B cell (primary cell): ENCODE data around the gene CHRM4. TPM values are rescaled to one million over a fixed set of nuclear protein-coding genes. Genes with fewer than 3 reads are reported as not detected.

Experiments
- ATAC-seq: fragments of 200-7000 bp; cut with Tn5 transposase; one replicate; pipeline ENCODE4 v1.10.0; 2021; ENCODE audit warnings: low read depth, mild to moderate bottlenecking, moderate number of reproducible peaks, moderate library complexity
- CTCF ChIA-PET: fragments of 350-600 bp; sonication (Branson Sonifier 250); formaldehyde crosslinking; loops from one replicate; lab custom pipeline; 2021; ENCODE audit warnings: antibody characterized with exemption, inconsistent platforms; lab: Charles Lee
- POLR2A ChIA-PET: fragments of 350-600 bp; sonication (Branson Sonifier 250); formaldehyde crosslinking; loops from one replicate; lab custom pipeline; 2021; ENCODE audit warnings: antibody characterized with exemption; lab: Charles Lee
- DNase-seq: peaks from one replicate; pipeline ENCODE4 v3.0.0; 2013
- H2AFZ ChIP-seq: 2 replicates; pipeline ENCODE4 v1.6.1; 2012; ENCODE audit warnings: mild to moderate bottlenecking, low read depth, low read length; ENCODE audit not compliant: insufficient read depth, poor library complexity, severe bottlenecking
- H3K27ac ChIP-seq, 2 donors: 1 replicate in 1 of 2; 2 replicates in 1 of 2; pipeline ENCODE4 v1.5.1; 2012 to 2013; ENCODE audit warnings: low read length in 2 of 2, mild to moderate bottlenecking in 2 of 2, moderate library complexity in 1 of 2
- H3K27me3 ChIP-seq, 4 experiments: fragments of 200-600 bp in 1 of 4; sonication (generic) in 1 of 4; replicated peaks in 1 of 4; 1 replicate in 2 of 4; 2 replicates in 2 of 4; pipeline versions ENCODE4 v1.6.1 to v1.7.0; 2013 to 2016; ENCODE audit warnings: low read length in 3 of 4, mild to moderate bottlenecking in 2 of 4, mixed read lengths in 1 of 4, moderate library complexity in 1 of 4; ENCODE audit not compliant: insufficient read depth in 4 of 4, control insufficient read depth in 3 of 4; ENCODE audit errors: control extremely low read depth in 1 of 4
- H3K36me3 ChIP-seq, 2 experiments: replicated peaks in 1 of 2; 1 replicate in 1 of 2; 2 replicates in 1 of 2; pipeline versions ENCODE4 v1.6.1 to v1.7.1; 2013; ENCODE audit warnings: low read length in 1 of 2; ENCODE audit not compliant: insufficient read depth in 2 of 2, control insufficient read depth in 1 of 2; ENCODE audit errors: control extremely low read depth in 1 of 2, extremely low read depth in 1 of 2
- H3K4me1 ChIP-seq, 2 donors: fragments of 200-600 bp in 1 of 2; sonication (generic) in 1 of 2; 1 replicate in 1 of 2; 2 replicates in 1 of 2; pipeline versions ENCODE4 v1.5.1 to v1.6.1; 2013 to 2017; ENCODE audit warnings: low read length in 2 of 2; ENCODE audit not compliant: control insufficient read depth in 2 of 2, insufficient read depth in 2 of 2
- H3K4me2 ChIP-seq: replicated peaks from 2 replicates; pipeline ENCODE3; 2012; ENCODE audit warnings: mild to moderate bottlenecking, low read depth, low read length; ENCODE audit not compliant: poor library complexity, severe bottlenecking
- H3K4me3 ChIP-seq, 5 experiments: fragments of 200-600 bp in 1 of 5; sonication (generic) in 1 of 5; 1 replicate in 3 of 5; 2 replicates in 2 of 5; pipeline versions ENCODE4 v1.5.1 to v1.7.0; 2011 to 2016; ENCODE audit warnings: low read length in 4 of 5, mild to moderate bottlenecking in 4 of 5, low read depth in 2 of 5, control low read depth in 1 of 5, moderate library complexity in 1 of 5; ENCODE audit not compliant: insufficient read depth in 1 of 5; ENCODE audit errors: control extremely low read depth in 1 of 5, extremely low read depth in 1 of 5
- H3K79me2 ChIP-seq: fragments of 200-600 bp; sonication (generic); one replicate; pipeline ENCODE4 v1.6.0; 2016; ENCODE audit warnings: low read length; ENCODE audit not compliant: control insufficient read depth, insufficient read depth
- H3K9ac ChIP-seq: fragments of 200-600 bp; sonication (generic); 2 replicates; pipeline ENCODE4 v1.6.1; 2017; ENCODE audit warnings: mild to moderate bottlenecking, low read length, moderate library complexity
- H3K9me3 ChIP-seq, 3 donors: one replicate each; pipeline versions ENCODE4 v1.6.1 to v1.7.1; 2013; ENCODE audit warnings: low read length in 2 of 3; ENCODE audit not compliant: control insufficient read depth in 2 of 3, insufficient read depth in 1 of 3; ENCODE audit errors: control extremely low read depth in 1 of 3
- H4K20me1 ChIP-seq: 2 replicates; pipeline ENCODE4 v1.6.0; 2012; ENCODE audit warnings: mild to moderate bottlenecking, low read length; ENCODE audit not compliant: insufficient read depth, control insufficient read depth, poor library complexity, severe bottlenecking
- H3K27ac Mint-ChIP-seq: one replicate; pipeline ENCODE4 v1.8.0; 2021; ENCODE audit warnings: mixed read lengths
- H3K27me3 Mint-ChIP-seq: one replicate; pipeline ENCODE4 v1.8.0; 2021; ENCODE audit warnings: mixed read lengths
- H3K4me1 Mint-ChIP-seq: one replicate; pipeline ENCODE4 v1.8.0; 2021; ENCODE audit warnings: mixed read lengths
- H3K4me3 Mint-ChIP-seq: one replicate; pipeline ENCODE4 v1.8.0; 2021; ENCODE audit warnings: mixed read lengths
- H3K9me3 Mint-ChIP-seq: one replicate; pipeline ENCODE4 v1.8.0; 2022; ENCODE audit warnings: mixed read lengths; ENCODE audit not compliant: insufficient read depth
- CTCF ChIP-seq: fragments of 200-600 bp; IDR thresholded peaks from one replicate; pipeline ENCODE4 v1.8.0; 2022; ENCODE audit warnings: antibody characterized with exemption, mild to moderate bottlenecking
- EZH2 ChIP-seq: IDR thresholded peaks from 2 replicates; pipeline ENCODE4 v1.6.1; 2012; ENCODE audit warnings: borderline replicate concordance, low read depth, mild to moderate bottlenecking, moderate library complexity, low read length; ENCODE audit not compliant: insufficient read depth, poor library complexity, severe bottlenecking
- WGBS: methylation state at CpG from one replicate; pipeline ENCODE4 v1.1.5; 2013; ENCODE audit warnings: missing lambda C conversion rate; ENCODE audit not compliant: insufficient coverage; 5-methylcytosine and 5-hydroxymethylcytosine counted together
- intact Hi-C: fragments of 100-400 bp; cut with micrococcal nuclease; formaldehyde crosslinking; loops from one replicate; pipeline ENCODE4 v1.10.0; 2022
- polyA plus RNA-seq: library from polyadenylated mRNA; depleted of rRNA; stranded (reverse); fragments of >200 nt; gene quantifications from 2 replicates; pipeline ENCODE4 v1.2.3, GENCODE V29; 2012
- total RNA-seq, 2 donors: library from RNA; stranded (reverse); fragments of 120-200 nt in 1 of 2; gene quantifications; 1 replicate in 1 of 2; 2 replicates in 1 of 2; pipeline versions ENCODE4 v1.2.3 to v1.2.4, GENCODE V29; 2013 to 2022

The CHRM4 gene
- total and polyA plus RNA-seq, 2 donors (not counting 1 experiment from before 2014, with no cell fraction given), result 0.49 to 1.4 TPM

GRCh38 chr11:46413760-46414465, 22.3 kb upstream of the CHRM4 start:
- H4K20me1 ChIP-seq, result no peaks in the 10 kb centered on the region
- H3K4me3 ChIP-seq, result no peak overlapping the region
- TF ChIP-seq EZH2, result no peak
- no peak for TF ChIP-seq CTCF
- WGBS, result 97% methylated on average over 9 of the region's 9 CpGs
- no peaks in the 10 kb centered on the region for H3K9me3 Mint-ChIP-seq
- H3K27ac Mint-ChIP-seq, result no peak overlapping the region
- no peak overlapping the region for H2AFZ ChIP-seq
- no peaks in the 10 kb centered on the region for H3K9me3 ChIP-seq
- no peak overlapping the region for H3K4me3 Mint-ChIP-seq
- no peaks in the 10 kb centered on the region for H3K4me1 ChIP-seq
- intact Hi-C loops, result no loop called here
- no peak overlapping the region for H3K4me2 ChIP-seq
- no peaks in the 10 kb centered on the region for H3K27me3 ChIP-seq
- no peaks in the 10 kb centered on the region for H3K79me2 ChIP-seq
- no peaks in the 10 kb centered on the region for H3K4me1 Mint-ChIP-seq
- no peak overlapping the region for H3K9ac ChIP-seq
- no peaks in the 10 kb centered on the region for H3K27me3 Mint-ChIP-seq
- ATAC-seq (no peak), DNase-seq (no peak)
- POLR2A ChIA-PET, result no interaction called here
- CTCF ChIA-PET, result no interaction called here
- no peak overlapping the region for H3K27ac ChIP-seq
- H3K36me3 ChIP-seq, result peaks cover 2 to 64% of the 10 kb centered on the region in 2 experiments

- no peaks in the 10 kb centered on the region for H3K9me3 ChIP-seq
- Mint-ChIP-seq H3K4me3 (no peak overlapping the region), H3K4me1 (no peaks in the 10 kb centered on the region), H3K27me3 (no peaks in the 10 kb centered on the region), H3K27ac (no peak overlapping the region), H3K9me3 (no peaks in the 10 kb centered on the region)
- H2AFZ ChIP-seq, result no peak overlapping the region
- no peak overlapping the region for H3K27ac ChIP-seq
- no peak overlapping the region for H3K4me3 ChIP-seq
- ChIA-PET CTCF (no interaction called here), POLR2A (no interaction called here)
- H3K36me3 ChIP-seq, result peaks cover 2 to 60% of the 10 kb centered on the region in 2 experiments
- no peaks in the 10 kb centered on the region for H3K27me3 ChIP-seq
- H4K20me1 ChIP-seq, result no peaks in the 10 kb centered on the region
- WGBS, result 95% methylated on average over 3 of the region's 5 CpGs
- intact Hi-C loops, result no loop called here
- H3K4me1 ChIP-seq, result no peaks in the 10 kb centered on the region
- H3K79me2 ChIP-seq, result no peaks in the 10 kb centered on the region
- H3K9ac ChIP-seq, result no peak overlapping the region
- ATAC-seq (no peak), DNase-seq (no peak)
- TF ChIP-seq EZH2 (no peak), CTCF (no peak)
- no peak overlapping the region for H3K4me2 ChIP-seq
These were observed 18.4 kb upstream of the CHRM4 start for GRCh38 chr11:46410021-46410420.
